HG03159 (cell line): ENCODE data around the gene RPTOR.

Experiments used
- ATAC-seq: cut with Tn5 transposase; IDR thresholded peaks from one replicate; pipeline ENCODE4 v1.9.1; 2021; ENCODE audit warnings: mild to moderate bottlenecking, moderate library complexity; ENCODE audit not compliant: unreplicated experiment

The RPTOR gene

DNA sequence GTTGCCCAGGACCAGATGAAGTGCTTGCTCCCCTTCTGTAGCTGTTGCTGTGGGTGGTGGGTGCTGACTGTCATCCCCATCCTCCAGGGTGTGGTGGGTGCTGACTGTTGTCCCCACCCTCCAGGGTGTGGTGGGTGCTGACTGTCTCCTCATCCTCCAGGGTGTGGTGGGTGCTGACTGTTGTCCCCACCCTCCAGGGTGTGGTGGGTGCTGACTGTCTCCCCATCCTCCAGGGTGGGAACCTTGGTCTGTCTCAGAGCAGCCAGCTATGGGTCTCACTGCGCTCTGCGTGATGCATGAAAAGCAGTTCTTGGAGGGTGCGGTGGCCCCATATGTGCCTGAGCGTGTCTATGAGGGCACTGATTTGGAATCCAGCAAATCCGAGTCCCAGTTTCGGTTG, 163.8 kb downstream of the RPTOR start:
- ATAC-seq: no peak

DNA sequence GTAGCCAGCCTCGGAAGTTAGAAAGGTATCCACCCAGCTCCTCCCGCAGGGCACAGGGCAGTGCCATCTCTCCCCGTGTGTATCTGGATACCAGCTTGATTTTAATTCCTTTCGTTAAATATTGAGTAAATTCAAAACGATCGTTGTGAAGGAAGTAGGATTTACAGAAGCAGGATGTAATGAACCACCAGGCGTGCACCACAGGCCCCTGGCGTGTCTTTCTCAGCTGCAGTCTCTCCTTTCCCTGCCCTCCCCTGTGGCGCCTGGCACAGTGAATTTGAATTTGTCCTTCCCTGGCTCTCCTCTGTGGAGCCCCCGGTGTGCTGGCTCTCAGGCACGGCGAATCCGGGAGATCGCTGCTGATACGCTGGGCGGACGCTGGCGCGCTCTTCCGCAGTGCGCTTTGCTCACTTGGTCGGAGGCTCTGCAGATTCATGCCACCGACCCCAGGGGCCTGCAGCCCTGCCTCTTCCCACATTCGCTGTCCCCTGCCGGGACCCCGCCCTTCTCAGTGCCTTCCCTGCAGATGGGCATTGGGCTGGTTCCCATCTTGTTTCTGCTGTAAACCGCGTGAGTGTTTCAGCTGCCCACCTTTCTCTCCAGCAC, 164.6 kb downstream of the RPTOR start:
- no peak for ATAC-seq

DNA sequence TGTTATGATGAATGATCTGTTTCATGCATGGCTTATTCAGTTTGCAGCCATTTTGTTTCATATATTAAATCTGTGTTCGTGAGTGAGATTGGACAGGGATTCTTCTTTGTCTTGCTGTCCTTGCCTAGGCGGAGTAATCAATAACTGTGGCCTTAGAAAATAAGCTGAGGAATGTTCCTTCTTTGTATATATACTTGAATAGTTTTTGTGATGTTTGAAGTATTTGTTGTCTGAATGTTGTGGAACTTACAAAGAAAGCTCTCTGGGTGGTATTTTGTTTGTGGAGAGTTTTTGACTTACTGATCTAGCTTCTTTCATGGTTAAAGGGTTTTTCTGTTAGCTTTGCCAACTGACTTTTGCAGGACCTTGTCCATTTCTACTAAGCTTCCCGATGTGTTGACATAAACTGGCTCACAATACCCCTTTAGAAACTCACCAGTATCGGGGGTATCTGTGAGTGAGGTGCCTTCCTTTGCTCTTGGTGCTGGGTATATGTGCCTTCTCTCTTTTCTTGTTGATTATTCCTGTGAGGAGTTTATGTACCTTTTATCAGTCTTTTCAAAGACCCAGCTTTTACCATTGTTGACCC, 166.2 kb downstream of the RPTOR start:
- ATAC-seq: no peak

DNA sequence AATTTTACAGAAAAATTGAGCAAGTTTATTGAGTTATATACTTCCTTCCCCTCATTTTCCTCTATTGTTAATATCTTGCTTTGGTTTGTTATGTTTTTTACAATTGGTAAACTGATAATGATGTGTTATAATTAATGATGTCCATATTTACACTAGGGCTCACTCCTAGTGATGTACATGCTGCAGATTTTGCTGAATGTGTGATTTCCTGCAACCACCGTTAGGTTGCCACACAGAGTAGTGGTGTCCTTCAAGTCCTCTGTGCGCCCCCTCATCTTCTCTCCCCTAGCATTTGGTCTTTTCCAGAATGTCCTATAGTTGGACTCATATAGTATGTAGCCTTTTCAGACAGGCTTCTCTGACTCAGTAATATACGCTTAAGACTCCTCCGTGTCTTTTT, 167.5 kb downstream of the RPTOR start:
- no peak for ATAC-seq

DNA sequence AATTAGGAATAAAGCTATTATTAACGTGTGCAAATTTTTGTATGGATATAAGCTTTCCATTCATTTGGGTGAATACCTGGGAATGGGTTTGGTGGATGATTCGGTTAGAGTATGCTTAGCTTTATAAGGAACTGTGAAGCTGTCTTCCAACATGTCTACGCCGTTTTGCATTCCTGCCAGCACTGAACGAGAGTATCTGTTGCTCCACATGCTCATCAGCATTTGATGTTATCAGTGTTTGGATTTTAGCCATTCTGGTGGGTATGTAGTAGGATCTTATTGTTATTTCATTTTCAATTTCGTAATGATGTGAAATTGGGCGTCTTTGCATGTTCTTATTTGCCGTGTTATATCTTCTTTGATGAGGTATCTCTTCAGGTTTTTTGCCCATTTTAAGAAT, 168.0 kb downstream of the RPTOR start:
- no peak for ATAC-seq

DNA sequence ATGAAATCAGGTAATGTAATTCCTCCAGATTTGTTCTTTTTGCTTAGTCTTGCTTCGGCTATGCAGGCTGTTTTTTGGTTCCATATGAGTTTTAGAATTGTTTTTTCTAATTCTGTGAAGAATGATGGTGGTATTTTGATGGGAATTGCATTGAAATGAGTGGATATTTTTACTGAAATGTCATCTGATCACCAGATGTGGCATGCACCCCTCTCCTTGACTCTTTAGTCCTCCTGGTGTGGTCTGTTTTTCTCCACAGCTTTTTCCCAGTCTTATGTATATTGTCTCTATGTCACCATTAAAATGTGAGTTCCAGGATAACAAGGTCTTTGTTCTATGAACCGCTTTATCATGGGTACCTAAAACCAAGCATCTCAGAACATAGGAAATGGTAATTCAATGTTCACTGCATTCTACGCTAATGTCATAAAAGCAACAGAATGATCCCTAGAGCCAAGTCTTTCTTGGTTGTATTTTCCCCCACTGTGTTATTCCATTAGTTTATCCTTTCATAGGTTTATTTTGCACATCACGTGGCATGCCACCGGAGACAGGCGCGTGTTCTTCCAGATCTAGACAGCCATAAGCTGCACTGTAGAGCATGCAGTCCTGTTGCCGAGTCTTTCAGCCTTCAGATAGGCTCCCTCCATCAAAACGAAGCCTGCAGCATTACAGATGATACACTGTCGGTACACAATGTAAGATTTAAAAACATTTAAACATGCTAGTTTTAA, 172.5 kb downstream of the RPTOR start:
- no peak for ATAC-seq

DNA sequence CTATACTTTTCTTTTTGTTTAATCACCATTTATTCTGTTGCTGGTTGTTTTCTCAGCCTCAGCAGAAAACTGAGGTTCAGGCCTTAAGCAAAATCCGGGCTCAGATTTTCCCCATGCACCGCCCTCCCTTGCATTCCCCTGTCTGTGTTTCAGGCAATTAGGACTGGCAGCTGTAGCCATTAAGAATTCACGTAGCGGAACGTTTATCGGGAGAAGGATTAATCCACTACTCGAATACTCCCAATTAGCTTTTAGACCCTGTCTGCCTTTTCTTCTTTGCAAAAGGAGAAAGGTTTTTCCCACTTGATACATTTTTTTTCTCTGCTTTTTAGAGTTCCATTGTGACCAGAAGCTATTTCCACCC, 173.1 kb downstream of the RPTOR start:
- no peak for ATAC-seq

DNA sequence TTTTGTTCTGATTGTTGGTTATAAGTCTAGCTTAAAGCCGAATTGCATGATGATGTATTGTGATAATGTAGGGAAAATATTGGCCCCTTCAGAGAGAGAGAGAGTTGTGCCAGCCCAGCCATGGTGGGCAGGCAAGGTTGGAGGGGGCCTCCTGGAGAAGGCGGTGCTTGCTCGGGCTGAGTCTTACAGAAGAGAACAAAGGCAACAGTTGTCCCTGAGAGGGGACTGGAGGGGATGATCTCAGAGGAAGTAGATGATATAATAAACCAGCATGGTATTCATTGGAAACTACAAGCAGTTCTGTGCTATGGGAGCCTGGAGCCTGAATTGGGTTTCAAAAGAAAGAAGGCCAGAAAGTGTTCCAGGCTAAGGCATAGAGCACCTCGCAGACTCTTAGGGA, 173.8 kb downstream of the RPTOR start:
- no peak for ATAC-seq

DNA sequence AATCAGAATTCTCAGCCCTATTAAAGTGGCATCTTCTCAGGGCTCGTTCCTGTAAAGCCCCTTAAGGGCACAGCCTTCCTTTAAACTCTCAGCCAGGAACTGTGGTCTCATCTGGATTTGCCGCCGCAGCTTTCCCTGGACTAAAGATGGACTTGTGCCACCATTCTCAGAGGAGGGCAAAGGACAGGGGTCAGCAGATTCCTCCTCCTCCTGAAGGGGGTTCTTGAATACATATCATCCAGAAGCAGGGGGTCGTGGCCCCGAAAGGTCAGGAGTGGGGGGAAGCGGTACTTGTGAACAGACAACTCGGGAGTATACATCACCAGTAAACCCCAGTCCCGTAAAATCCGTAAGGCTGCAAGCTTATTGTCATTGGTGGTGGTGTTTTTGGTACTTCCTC, 174.8 kb downstream of the RPTOR start:
- no peak for ATAC-seq

DNA sequence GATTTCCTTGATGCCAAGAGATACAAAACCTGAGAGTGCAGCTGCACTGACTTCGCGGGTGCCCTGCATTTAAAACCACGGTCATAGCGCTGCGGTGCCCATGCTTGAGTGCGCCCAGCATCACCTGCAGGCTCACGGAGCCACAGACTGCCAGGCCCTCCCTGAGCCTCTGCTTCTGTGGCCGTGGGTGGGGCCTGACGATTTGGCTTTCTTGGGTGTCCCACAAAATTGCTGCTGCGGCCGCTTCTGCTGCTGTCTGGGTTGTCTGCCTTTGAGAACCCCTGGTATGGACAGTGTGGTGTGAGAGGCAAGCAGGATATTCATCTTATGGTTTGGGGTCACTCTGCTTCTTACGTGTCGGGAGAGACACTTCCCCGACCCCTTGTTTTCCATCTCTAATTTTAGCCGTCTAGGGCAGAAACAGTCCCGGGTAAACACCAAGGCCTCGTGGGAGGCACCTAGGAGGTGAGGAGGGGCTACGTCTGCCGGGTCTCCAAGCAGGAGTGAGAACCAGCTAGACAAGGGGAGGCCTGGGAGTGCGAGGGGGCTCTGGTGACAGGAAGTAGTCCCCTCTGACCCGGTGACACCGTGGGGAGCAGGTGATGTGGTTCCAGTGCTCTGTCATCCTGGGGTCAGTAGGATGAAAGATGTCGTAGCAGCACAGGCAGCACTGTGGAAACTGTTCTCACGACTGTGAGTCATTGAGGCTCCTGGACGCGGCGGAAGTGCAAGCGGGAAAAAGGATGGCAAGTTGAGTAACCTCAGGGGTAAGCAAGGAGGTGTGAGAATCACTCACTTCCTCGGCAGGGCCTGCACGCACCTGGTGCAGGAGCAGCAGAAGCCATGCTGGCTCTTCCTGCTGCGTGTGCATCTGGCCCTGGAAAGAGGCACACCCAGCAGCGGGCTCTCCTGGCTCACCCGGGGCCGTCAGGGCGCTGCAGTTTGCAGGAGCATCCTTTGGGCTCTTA, 176.3 kb downstream of the RPTOR start:
- ATAC-seq: no peak

DNA sequence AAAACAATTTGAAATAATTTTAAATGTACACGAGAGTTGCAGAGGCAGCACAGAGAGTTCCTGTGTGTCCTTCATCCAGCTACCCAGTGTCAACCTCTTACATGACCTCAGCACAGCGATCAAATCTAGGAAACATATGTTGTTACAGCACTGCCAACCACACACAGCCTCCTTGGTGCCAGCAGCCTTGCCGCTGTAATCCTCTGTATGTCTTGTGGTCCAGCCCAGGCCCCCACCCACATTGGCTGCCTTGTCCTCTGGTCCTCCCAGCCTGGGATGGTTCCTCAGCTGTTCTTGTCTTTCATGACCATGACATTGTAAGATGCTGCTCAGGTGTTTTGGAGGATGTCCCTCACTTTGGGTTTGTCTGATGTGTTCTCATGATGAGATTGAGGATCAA, 178.0 kb downstream of the RPTOR start:
- no peak for ATAC-seq

DNA sequence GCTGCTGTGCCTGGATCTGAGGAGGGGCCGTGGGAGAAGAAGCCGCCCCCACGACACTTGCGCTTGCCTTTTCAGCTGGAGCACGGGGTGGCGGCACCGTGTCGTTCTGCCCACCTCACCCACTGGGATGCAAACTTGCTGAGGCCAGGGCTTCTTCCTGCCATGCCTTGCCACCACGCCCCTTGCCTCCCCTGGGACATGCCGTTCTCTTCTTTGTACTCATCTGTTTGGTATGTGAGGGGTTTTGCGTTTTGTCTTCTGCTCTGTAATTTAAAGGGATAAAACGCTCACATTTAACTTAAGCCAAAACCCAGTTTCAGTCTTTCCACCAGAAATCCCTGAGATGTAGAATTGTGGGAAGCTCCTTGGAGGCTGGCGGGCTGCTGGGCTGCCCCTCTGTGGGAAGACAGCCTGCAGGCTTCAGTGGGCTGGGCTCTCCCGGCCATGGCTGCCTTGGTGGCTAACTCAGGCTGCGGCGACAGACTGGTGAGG, 180.2 kb downstream of the RPTOR start:
- no peak for ATAC-seq

DNA sequence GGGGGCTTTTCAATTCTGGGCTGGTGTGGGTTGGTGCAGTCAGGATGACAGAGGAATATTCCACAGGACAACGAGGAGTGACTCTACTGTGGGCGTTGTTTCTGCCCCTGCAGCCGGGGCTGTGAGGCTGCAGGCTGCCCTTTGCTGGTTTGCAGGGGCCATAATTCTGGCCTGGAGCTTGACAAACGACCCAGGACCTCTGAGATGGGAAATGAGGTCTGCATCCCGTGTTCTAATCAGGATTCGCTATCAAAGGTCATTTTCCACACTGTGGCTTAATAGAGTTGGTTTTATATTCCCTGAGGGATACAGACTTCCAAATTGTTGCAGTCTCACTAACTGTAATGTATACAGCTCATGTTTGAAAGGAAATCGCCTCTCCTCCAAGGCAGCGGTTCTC, 180.9 kb downstream of the RPTOR start:
- ATAC-seq: no peak

DNA sequence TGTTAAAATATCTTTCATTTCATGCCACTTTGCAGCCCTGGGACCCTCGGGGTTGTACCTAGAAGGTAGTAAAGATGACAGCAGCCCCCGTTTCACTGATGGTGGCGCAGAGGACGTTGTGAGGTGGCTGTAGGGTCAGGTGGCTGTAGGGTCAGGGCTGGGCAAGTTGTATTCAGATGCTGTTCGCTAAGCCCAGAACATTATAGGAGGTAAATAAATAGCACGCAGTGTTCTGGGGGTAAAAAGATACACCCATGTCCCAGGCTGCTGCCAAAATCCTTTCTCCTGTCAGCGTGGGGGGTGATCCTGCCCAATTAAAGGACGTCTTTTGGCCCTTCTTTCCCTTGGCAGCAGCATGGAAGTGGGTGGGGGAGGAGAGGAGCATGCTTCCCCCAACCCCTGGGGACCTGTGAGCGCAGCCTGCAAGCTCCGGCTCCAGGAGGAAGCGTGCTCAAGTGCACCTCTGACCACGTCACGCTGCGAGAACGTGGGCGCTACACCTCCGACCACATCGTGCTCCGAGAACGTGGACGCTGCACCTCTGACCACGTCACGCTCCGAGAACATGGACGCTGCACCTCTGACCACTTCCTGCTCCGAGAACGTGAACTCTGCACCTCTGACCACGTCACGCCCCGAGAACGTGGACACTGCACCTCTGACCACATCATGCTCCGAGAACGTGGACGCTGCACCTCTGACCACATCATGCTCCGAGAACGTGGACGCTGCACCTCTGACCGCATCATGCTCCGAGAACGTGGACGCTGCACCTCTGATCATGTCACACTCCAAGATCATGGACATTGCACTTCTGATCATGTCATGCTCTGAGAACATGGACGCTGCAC, 182.1 kb downstream of the RPTOR start:
- no peak for ATAC-seq

DNA sequence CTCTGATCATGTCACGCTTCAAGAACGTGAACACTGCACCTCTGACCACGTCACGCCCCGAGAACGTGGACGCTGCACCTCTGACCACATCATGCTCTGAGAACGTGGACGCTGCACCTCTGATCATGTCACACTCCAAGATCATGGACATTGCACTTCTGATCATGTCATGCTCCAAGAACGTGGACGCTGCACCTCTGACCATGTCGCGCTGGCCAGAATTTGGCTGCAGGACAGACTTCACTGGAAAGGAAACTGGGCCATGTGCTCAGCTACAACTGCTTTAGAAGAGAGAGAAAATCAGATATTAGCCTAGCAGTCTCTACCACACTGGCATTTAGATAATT, 182.7 kb downstream of the RPTOR start:
- no peak for ATAC-seq

DNA sequence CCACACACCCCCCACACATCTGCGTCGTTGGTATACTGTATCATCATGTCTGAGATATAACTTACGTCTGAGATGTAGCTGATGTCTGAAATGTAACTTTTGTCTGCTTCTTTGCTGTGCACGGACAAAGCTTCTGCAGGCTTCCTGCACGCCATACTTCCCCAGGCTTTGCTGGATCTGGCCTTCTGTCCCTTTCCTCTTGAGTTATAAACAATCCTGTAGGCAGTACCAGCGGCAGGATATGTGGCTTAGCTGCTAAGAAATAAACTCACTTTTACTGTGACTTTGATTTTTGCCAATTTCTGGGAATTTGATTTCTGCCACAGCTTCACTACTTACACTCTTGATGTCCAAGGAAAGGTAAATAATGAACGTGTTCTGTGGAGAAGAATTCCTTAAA, 184.4 kb downstream of the RPTOR start:
- no peak for ATAC-seq

DNA sequence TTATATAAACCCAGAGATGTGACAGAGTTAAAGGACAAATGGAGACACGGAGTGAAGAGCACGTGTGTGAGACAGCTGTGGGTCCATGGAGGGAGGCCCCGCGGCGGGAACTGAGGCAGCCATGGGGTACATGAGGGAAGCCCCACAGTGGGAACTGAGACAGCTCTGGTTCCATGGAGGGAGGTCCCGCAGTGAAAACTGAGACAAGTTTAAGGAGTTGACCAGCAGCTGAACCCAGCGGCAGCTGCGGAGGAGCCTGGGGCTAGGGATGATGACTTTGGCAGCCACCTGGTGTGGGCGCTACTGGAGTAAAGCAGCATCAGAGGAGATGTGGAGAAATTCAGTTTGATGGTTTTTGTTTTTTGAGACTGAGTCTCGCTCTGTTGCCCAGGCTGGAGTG, 185.1 kb downstream of the RPTOR start:
- no peak for ATAC-seq

DNA sequence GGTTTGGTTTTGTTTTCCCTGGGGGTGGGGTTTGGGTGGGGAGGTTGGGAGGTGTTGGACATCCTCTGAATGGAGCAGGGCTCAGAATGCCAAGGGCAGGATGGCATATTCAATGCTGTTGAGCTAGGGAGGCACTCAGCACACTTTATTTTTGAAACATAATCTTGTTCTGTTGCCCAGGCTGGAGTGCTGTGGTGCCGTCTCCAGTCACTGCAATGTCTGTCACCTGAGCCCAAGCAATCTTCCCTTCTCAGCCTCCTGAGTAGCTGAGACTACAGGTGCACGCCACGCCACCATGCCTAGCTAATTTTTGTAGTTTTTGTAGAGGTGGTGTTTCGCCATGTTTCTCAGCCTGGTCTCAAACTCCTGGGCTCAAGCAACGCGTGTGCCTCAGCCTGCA, 186.1 kb downstream of the RPTOR start:
- ATAC-seq: no peak

DNA sequence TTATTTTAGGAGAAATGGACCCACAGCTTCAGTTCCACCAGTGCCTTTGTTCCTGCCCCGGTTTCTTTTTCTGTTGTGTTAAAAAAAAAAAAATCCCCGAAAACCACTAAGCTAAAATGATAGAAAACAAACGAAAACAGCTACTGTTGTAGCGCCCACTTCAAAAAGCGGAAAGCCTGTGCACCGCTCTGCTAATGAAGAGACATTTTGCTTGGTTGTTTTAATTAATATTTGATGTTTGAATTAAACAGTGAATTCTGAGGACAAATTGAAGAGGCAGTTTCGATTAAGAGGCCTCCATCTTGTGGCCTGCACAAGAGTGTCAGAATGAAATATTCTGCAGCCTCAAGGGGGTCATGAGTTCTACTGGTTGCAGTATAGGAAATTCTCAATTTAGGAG, 186.7 kb downstream of the RPTOR start:
- ATAC-seq: no peak

DNA sequence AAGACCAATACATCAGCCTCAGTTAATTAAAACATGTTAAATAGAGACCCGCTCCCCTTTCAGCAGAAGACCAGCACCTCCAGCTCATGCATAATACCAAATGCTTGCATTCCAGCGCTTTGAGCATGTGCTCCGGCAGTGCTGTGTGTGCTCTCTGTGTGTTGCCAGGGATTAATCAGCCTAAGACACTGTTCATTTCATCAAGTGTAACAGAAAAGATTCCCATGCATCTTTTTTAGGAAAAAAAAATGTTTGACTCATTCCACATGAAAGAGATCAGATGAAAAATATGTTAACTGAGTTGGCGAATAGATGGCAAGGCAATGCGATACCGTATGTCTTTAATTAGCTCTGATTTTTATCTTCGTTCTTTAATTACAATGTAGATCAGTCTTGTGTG, 187.6 kb downstream of the RPTOR start:
- no peak for ATAC-seq
